ENCODE results near the gene GH1. TPM values are rescaled to one million over a fixed set of nuclear protein-coding genes. Genes with fewer than 3 reads are reported as not detected.

The GH1 gene
- total RNA-seq, 1 donor from 2014 or later = not detected

- Mint-ChIP-seq H3K36me3 (ENCODE audit: insufficient read depth) (no peaks in the 10 kb centered on the region), H3K4me3 (ENCODE audit: low read depth) (no peak overlapping the region), H3K9me3 (ENCODE audit: low read depth) (no peaks in the 10 kb centered on the region), H3K4me1 (ENCODE audit: low read depth) (no peaks in the 10 kb centered on the region), H3K27ac (no peak overlapping the region), H3K27me3 (peaks cover 6% of the 10 kb centered on the region)
- TF ChIP-seq, protein P1, sequence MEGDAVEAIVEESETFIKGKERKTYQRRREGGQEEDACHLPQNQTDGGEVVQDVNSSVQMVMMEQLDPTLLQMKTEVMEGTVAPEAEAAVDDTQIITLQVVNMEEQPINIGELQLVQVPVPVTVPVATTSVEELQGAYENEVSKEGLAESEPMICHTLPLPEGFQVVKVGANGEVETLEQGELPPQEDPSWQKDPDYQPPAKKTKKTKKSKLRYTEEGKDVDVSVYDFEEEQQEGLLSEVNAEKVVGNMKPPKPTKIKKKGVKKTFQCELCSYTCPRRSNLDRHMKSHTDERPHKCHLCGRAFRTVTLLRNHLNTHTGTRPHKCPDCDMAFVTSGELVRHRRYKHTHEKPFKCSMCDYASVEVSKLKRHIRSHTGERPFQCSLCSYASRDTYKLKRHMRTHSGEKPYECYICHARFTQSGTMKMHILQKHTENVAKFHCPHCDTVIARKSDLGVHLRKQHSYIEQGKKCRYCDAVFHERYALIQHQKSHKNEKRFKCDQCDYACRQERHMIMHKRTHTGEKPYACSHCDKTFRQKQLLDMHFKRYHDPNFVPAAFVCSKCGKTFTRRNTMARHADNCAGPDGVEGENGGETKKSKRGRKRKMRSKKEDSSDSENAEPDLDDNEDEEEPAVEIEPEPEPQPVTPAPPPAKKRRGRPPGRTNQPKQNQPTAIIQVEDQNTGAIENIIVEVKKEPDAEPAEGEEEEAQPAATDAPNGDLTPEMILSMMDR (IDR thresholded peaks at IDR 0.05; ENCODE audit: unreplicated experiment) = no peak
- no peak for DNase-seq (ENCODE audit: low spot score, unreplicated experiment)
These were observed 14.1 kb upstream of the GH1 start for GRCh38 chr17:63932721-63933120.

- Mint-ChIP-seq H3K4me1 (ENCODE audit: low read depth) (no peaks in the 10 kb centered on the region), H3K27me3 (peaks cover 6% of the 10 kb centered on the region), H3K9me3 (ENCODE audit: low read depth) (no peaks in the 10 kb centered on the region), H3K4me3 (ENCODE audit: low read depth) (no peak within 1 kb of the TSS), H3K27ac (no peak within 1 kb of the TSS), H3K36me3 (ENCODE audit: insufficient read depth) (no peaks in the 10 kb centered on the region)
- DNase-seq (ENCODE audit: low spot score, unreplicated experiment) = no peak
- TF ChIP-seq, protein P1 (IDR thresholded peaks at IDR 0.05; ENCODE audit: unreplicated experiment) = no peak
These were observed 13.4 kb upstream of the GH1 start, which contains the start of gene CD79B for GRCh38 chr17:63931981-63932561. TSS of gene CD79B (minus strand) at chr17:63932331. CDS start at chr17:63932261, 70 bp downstream.

GRCh38 chr17:63930951-63931575, 12.4 kb upstream of the GH1 start:
- no peak overlapping the region for H3K4me3 Mint-ChIP-seq (ENCODE audit: low read depth)
- H3K9me3 Mint-ChIP-seq (ENCODE audit: low read depth) = no peaks in the 10 kb centered on the region
- no peak for DNase-seq (ENCODE audit: low spot score, unreplicated experiment)
- peaks cover 4% of the 10 kb centered on the region for H3K27me3 Mint-ChIP-seq
- H3K36me3 Mint-ChIP-seq (ENCODE audit: insufficient read depth) = no peaks in the 10 kb centered on the region
- no peaks in the 10 kb centered on the region for H3K4me1 Mint-ChIP-seq (ENCODE audit: low read depth)
- TF ChIP-seq, protein P1 (IDR thresholded peaks at IDR 0.05; ENCODE audit: unreplicated experiment) = no peak
- no peak overlapping the region for H3K27ac Mint-ChIP-seq

DNA sequence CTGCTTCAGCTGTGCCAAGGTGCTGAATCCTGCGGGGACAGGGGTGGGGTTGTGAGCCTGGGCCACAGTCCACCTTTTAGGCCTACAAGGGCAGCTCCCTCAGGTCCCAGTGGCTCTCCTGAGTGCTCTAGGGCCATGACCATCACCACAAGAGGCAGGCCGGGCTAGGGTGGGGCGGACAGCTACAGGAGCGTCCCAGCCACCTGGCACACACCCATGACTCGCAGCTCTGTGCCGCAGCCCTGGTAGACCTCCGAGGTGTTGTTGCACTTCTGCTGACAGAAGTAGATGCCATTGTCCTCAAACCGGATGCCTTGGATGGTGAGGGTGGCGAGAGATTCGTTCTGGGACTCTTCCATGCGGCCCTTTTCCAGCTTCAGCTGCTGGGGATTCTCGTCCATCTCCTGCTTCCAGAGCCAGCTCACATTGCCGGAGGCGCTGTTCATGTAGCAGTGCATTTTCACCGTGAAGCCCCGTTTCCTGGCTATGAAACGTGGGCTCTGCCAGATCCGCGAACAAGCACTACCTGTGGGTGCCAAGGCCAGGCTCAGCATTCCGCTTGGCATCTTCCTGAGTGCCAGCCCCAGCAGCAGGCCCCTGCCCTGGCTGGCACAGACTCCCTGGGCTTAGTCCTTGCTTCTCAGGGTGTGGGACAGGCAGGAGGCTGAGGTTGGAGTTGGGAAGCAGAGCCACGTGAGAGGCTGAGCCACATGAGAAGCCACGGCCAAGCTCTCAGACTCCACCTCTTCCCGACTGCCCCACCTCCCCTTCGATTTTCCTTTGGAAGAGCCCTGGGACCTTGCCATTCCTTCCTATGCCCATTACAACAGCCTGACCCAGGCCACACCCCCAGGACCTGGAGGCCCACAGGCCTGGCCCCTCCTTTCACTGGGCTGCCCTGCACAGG, 11.5 kb upstream of the GH1 start:
- H3K27ac Mint-ChIP-seq = no peak overlapping the region
- TF ChIP-seq, protein P1 (IDR thresholded peaks at IDR 0.05; ENCODE audit: unreplicated experiment) = no peak
- H3K9me3 Mint-ChIP-seq (ENCODE audit: low read depth) = no peaks in the 10 kb centered on the region
- no peaks in the 10 kb centered on the region for H3K36me3 Mint-ChIP-seq (ENCODE audit: insufficient read depth)
- DNase-seq (ENCODE audit: low spot score, unreplicated experiment) = no peak
- H3K4me3 Mint-ChIP-seq (ENCODE audit: low read depth) = no peak overlapping the region
- no peaks in the 10 kb centered on the region for H3K4me1 Mint-ChIP-seq (ENCODE audit: low read depth)
- H3K27me3 Mint-ChIP-seq = no peaks in the 10 kb centered on the region

DNA sequence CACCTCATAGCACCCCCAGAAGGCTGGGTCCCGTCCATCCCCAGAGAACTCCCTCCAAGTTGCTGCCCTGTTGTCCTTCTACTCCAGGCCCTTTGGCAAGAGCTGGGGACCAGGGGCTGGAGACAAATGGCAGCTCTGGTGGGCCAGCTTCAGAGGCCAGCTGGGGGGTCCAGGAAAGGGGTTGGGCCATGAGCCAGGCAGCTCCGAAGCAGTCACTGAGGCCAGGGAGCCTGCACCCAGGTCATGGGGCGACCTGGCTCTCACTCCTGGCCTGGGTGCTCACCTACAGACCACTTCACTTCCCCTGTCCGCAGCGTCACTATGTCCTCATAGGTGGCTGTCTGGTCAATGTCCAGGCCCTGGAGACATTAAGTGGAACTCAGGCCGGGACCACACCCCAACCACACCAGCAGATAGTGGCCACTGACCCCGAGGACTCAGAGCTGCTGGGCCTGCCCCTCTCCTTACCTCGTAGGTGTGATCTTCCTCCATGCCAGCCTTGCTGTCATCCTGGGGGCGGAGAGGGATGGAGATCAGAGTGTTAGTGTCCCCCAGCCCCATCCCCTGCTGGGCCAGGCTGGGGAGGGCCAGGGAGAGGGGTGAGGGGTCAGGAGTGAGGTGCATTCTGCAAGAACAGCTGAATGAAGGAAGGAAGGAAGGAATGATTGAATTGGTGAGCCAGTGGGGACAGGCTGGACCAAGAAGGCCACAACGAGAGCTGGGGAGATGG, 10.5 kb upstream of the GH1 start:
- TF ChIP-seq, protein P1 (IDR thresholded peaks at IDR 0.05; ENCODE audit: unreplicated experiment) = no peak
- Mint-ChIP-seq H3K27me3 (no peaks in the 10 kb centered on the region), H3K4me1 (ENCODE audit: low read depth) (no peaks in the 10 kb centered on the region), H3K9me3 (ENCODE audit: low read depth) (no peaks in the 10 kb centered on the region), H3K27ac (no peak overlapping the region), H3K36me3 (ENCODE audit: insufficient read depth) (no peaks in the 10 kb centered on the region), H3K4me3 (ENCODE audit: low read depth) (no peak overlapping the region)
- DNase-seq (ENCODE audit: low spot score, unreplicated experiment) = no peak
